ENCODE measurements around the gene XPNPEP3. TPM values are rescaled to one million over a fixed set of nuclear protein-coding genes. Genes with fewer than 3 reads are reported as not detected.

XPNPEP3 gene
- polyA plus RNA-seq, 1 of the 3 experiments (the other 2 are of a cell fraction) = 8.6 TPM

- Histone ChIP-seq H3K9ac (no peak overlapping the region), H3F3A (replicated peaks; ENCODE audit: insufficient read depth) (no peaks in the 10 kb centered on the region), H3K4me3 (ENCODE audit: low read depth in 2 of 2, low read length in 1 of 2) (no peak overlapping the region), H3K79me2 (ENCODE audit: insufficient read depth) (no peaks in the 10 kb centered on the region), H3K9me2 (no peaks in the 10 kb centered on the region), H3K27ac (ENCODE audit: low read depth in 2 of 2, low read length in 1 of 2) (no peak overlapping the region), H4K20me1 (ENCODE audit: insufficient read depth) (no peaks in the 10 kb centered on the region), H3K27me3 (ENCODE audit: insufficient read depth) (no peaks in the 10 kb centered on the region), H2AFZ (ENCODE audit: low read depth) (no peak overlapping the region), H3K4me2 (no peak overlapping the region), H3K9me3 (no peaks in the 10 kb centered on the region), H3K4me1 (ENCODE audit: control insufficient read depth in 1 of 2, insufficient read depth in 2 of 2, low read depth in 1 of 2, low read length in 1 of 2) (no peaks in the 10 kb centered on the region), H3K36me3 (replicated peaks in 1 of 2; ENCODE audit: control insufficient read depth in 1 of 2, insufficient read depth in 2 of 2, low read length in 1 of 2) (peaks cover 0 to 2% of the 10 kb centered on the region in 2 experiments)
- TF ChIP-seq SIN3A (IDR thresholded peaks at IDR 0.05; ENCODE audit: borderline replicate concordance, low read depth, low read length) (no peak), YY1 (IDR thresholded peaks at IDR 0.05; ENCODE audit: low read depth) (no peak), CTCF (IDR thresholded peaks at IDR 0.05) (no peak), ZBTB33 (IDR thresholded peaks at IDR 0.05; ENCODE audit: borderline replicate concordance, low read depth) (no peak), POLR2AphosphoS5 (IDR thresholded peaks at IDR 0.05; ENCODE audit: low read depth, low read length) (no peak), FOSL2 (IDR thresholded peaks at IDR 0.05; ENCODE audit: borderline replicate concordance, low read depth) (no peak), FOXJ3 (CRISPR knock-in tag; IDR thresholded peaks at IDR 0.05) (no peak), PBX3 (IDR thresholded peaks at IDR 0.05) (no peak), MAX (IDR thresholded peaks at IDR 0.05; ENCODE audit: low read depth) (no peak), FOXM1 (IDR thresholded peaks at IDR 0.05; ENCODE audit: low read depth) (no peak), RFX5 (IDR thresholded peaks at IDR 0.05; ENCODE audit: low read length) (no peak), NFIC (IDR thresholded peaks at IDR 0.05; ENCODE audit: borderline replicate concordance) (no peak), CHD2 (IDR thresholded peaks at IDR 0.05; ENCODE audit: low read length, partially characterized antibody) (no peak)
- ChIA-PET POLR2A (no interaction called here), CTCF (no interaction called here)
- WGBS (ENCODE audit: low lambda C conversion rate) = 97% methylated on average over 4 of the region's 4 CpGs
- DNase-seq = no peak
Measured at GRCh38 chr22:40894417-40894816, 37.5 kb downstream of the XPNPEP3 start.

All from SK-N-SH (cell line).